Heart left ventricle (tissue), 16 donors: ENCODE measurements around the gene ATL2. TPM values are rescaled to one million over a fixed set of nuclear protein-coding genes. Genes with fewer than 3 reads are reported as not detected.

Experiments used
- ATAC-seq, 4 donors: fragments of 200-7000 bp; cut with Tn5 transposase; one replicate each; pipeline ENCODE4 v1.9.1; 2020 to 2022; ENCODE audit warnings: moderate library complexity in 4 of 4, mild to moderate bottlenecking in 3 of 4, moderate number of reproducible peaks in 1 of 4
- DNase-seq, 5 donors: peaks; one replicate each; pipeline ENCODE4 v3.0.0-alpha.2; 2020
- H3K27ac ChIP-seq, 12 donors: fragments of 200-600 bp; sonication (generic) in 4 of 12; one replicate each; pipeline versions ENCODE4 v1.5.0 to v1.8.0; 2016 to 2022; ENCODE audit warnings: mild to moderate bottlenecking in 2 of 12
- H3K27me3 ChIP-seq, 9 donors: fragments of 200-600 bp; sonication (generic) in 2 of 9; one replicate each; pipeline versions ENCODE4 v1.5.1 to v1.8.0; 2016 to 2022; ENCODE audit warnings: mild to moderate bottlenecking in 3 of 9
- H3K36me3 ChIP-seq, 9 donors: fragments of 200-600 bp; sonication (generic) in 2 of 9; one replicate each; pipeline versions ENCODE4 v1.5.0 to v1.8.0; 2018 to 2022; ENCODE audit warnings: mild to moderate bottlenecking in 2 of 9
- H3K4me1 ChIP-seq, 12 donors: fragments of 200-600 bp; sonication (generic) in 4 of 12; one replicate each; pipeline versions ENCODE4 v1.5.0 to v1.8.0; 2016 to 2022; ENCODE audit warnings: mild to moderate bottlenecking in 3 of 12
- H3K4me3 ChIP-seq, 12 donors: fragments of 200-600 bp; sonication (generic) in 4 of 12; one replicate each; pipeline versions ENCODE4 v1.5.0 to v1.8.0; 2017 to 2022; ENCODE audit warnings: mild to moderate bottlenecking in 9 of 12, moderate library complexity in 4 of 12
- H3K9me3 ChIP-seq, 12 donors: fragments of 200-600 bp; sonication (generic) in 4 of 12; one replicate each; pipeline versions ENCODE4 v1.5.0 to v1.8.0; 2016 to 2022; ENCODE audit warnings: mild to moderate bottlenecking in 1 of 12
- POLR2A ChIP-seq, 2 donors: fragments of 450-650 bp; IDR thresholded peaks; one replicate each; pipeline ENCODE4 v1.6.1; 2017; ENCODE audit warnings: antibody characterized with exemption in 2 of 2, mild to moderate bottlenecking in 2 of 2, moderate library complexity in 2 of 2
- WGBS, 4 donors: extraction: QIAGEN DNeasy Blood & Tissue Kit in 2 of 4; methylation state at CpG; one replicate each; pipeline versions ENCODE4 v1.1.5 to v1.1.7; 2013 to 2018; 5-methylcytosine and 5-hydroxymethylcytosine counted together
- intact Hi-C, 10 donors: fragments of 100-400 bp; cut with DNase I; formaldehyde crosslinking; loops; one replicate each; pipeline versions ENCODE4 v1.11.1 to v1.14.2; 2022
- polyA plus RNA-seq, 2 donors: library from polyadenylated mRNA; stranded (reverse); fragments of 200-250 nt; gene quantifications; one replicate each; pipeline ENCODE4 v1.2.3, GENCODE V29; 2013
- total RNA-seq, 9 donors: library from RNA; depleted of rRNA in 2 of 9; stranded (reverse); fragments of >200 nt in 2 of 9; fragmentation: NEBNext Ultra II Directional in 3 of 9; extraction: Animal tissue kit (Norgen Biotek cat#: 25700) in 3 of 9; gene quantifications; one replicate each; pipeline versions ENCODE4 v1.1.0 to v1.2.4, GENCODE V29; 2016 to 2023
- TF ChIP-seq, protein P1 (sequence below), 12 donors: fragments of 200-600 bp; sonication (generic) in 4 of 12; IDR thresholded peaks; one replicate each; pipeline versions ENCODE4 v1.5.0 to v1.8.0; 2018 to 2022; ENCODE audit warnings: antibody characterized with exemption in 12 of 12, mild to moderate bottlenecking in 5 of 12
- donor health status: ischemic (EF 13 %, LVEDD 7.1; RV severe dilation, severe dysfunction).
- donor health status: healthy with polysubstance abuse.
- donor health status: DM: no; HTN: yes; CAD: no.
- donor health status: DM: no; HTN: no; CAD: no.
- donor health status: ischemic (EF 25% LVEDD 6.9; RV normal size, moderate dysfunction).
- donor health status: ischemic (EF 25% LVEDD 5.7; RV mildly dilated, moderate dysfunction).
- donor health status: healthy.
- donor health status: DM: yes; HTN: yes; CAD: no.
- donor health status: ischemic (EF 35%, LVEDD 5.7; RV mildly dilated, moderate dysfunction).
- donor health status: nonischemic (EF 11% LVEDD 7.7; RV severe dilation, severe dysfunction).
- donor health status: DM: yes; HTN: yes; CAD: no.
- donor health status: PGD.
- donor health status: ischemic (EF 29% LVEDD 5.4; RV normal size, mild dysfunction).
- donor health status: nonischemic (EF 23%, LVEDD 6.1; RV moderate dilation, normal function).

Gene ATL2
- total and polyA plus RNA-seq, 11 donors: 8.7 to 41.9 (median 30.4) TPM

DNA sequence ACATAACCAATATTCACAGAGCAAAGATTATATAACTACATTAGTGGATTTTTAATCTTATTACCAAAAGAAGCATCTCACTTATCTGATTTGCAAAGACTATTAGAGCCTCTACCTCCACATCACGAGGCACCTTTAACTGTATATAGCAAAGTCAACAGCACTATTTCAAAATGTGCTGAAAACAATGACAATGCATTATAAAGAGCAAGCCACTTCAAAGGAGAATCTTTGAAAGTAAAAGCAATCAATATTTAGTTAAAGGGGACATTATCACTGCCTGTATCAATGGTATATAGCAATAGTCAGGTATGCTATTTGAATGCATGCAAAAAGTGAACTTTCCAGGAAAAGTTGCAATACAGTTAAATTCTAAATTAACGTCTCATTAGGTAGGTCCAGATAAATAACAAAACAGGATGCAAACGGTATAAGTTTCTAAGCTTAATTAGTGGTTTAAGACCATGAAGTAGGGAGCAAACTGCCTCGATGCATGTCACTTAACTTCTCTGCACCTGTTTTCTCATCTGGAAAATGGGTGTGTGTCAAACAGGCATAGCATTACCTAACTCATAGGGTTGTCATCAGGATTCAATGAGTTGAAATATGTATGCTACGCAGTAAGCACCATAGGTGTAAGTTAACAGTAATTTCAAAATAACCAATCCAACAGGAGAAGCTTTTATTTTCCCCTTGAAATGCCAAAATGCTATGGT is 31.6 kb downstream of the ATL2 start:
- H3K27ac ChIP-seq: no peak overlapping the region
- peaks cover 0 to 6% (median 0%) of the 10 kb centered on the region in 12 donors for H3K4me1 ChIP-seq
- intact Hi-C loops: no loop called here
- WGBS, 4 donors: 91 to 94% (median 93%) methylated on average over 5 of the region's 5 CpGs
- H3K27me3 ChIP-seq: no peaks in the 10 kb centered on the region
- H3K4me3 ChIP-seq: no peak overlapping the region
- TF ChIP-seq, protein P1, sequence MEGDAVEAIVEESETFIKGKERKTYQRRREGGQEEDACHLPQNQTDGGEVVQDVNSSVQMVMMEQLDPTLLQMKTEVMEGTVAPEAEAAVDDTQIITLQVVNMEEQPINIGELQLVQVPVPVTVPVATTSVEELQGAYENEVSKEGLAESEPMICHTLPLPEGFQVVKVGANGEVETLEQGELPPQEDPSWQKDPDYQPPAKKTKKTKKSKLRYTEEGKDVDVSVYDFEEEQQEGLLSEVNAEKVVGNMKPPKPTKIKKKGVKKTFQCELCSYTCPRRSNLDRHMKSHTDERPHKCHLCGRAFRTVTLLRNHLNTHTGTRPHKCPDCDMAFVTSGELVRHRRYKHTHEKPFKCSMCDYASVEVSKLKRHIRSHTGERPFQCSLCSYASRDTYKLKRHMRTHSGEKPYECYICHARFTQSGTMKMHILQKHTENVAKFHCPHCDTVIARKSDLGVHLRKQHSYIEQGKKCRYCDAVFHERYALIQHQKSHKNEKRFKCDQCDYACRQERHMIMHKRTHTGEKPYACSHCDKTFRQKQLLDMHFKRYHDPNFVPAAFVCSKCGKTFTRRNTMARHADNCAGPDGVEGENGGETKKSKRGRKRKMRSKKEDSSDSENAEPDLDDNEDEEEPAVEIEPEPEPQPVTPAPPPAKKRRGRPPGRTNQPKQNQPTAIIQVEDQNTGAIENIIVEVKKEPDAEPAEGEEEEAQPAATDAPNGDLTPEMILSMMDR (IDR thresholded peaks at IDR 0.05): no peak
- no peak for TF ChIP-seq POLR2A (IDR thresholded peaks at IDR 0.05)
- peaks cover 3 to 36% (median 29%) of the 10 kb centered on the region in 9 donors for H3K36me3 ChIP-seq
- no peak for DNase-seq
- peaks cover 0 to 5% (median 0%) of the 10 kb centered on the region in 12 donors for H3K9me3 ChIP-seq
- no peak for ATAC-seq

DNA sequence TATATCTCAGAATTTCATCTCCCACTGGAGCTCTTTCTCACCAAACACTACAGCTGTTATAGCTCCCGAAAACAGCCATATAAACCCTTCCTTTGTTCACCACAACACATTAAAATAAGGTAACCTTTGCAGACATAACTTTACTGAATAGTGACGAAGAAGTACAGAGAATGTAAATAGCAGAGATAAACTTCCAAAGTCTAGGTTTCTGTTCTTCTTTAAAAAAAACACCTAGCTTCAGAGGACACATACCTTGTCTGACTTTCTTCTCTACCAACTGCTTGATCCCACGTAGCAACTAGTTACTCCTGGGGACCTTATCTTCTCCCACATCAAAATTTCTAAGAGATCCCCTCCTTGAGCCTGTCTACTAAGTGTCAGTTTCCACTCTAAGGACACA is 32.3 kb downstream of the ATL2 start:
- Histone ChIP-seq H3K4me3 (no peak overlapping the region), H3K36me3 (peaks cover 3 to 37% (median 34%) of the 10 kb centered on the region in 9 donors), H3K4me1 (peaks cover 0 to 6% (median 0%) of the 10 kb centered on the region in 12 donors), H3K27ac (no peak overlapping the region), H3K9me3 (peaks cover 0 to 5% (median 0%) of the 10 kb centered on the region in 12 donors), H3K27me3 (no peaks in the 10 kb centered on the region)
- TF ChIP-seq, protein P1 (IDR thresholded peaks at IDR 0.05): no peak
- no peak for TF ChIP-seq POLR2A (IDR thresholded peaks at IDR 0.05)
- ATAC-seq: no peak
- WGBS, 4 donors: 89 to 93% (median 91%) methylated on average over 3 of the region's 3 CpGs
- no peak for DNase-seq
- intact Hi-C loops: no loop called here

DNA sequence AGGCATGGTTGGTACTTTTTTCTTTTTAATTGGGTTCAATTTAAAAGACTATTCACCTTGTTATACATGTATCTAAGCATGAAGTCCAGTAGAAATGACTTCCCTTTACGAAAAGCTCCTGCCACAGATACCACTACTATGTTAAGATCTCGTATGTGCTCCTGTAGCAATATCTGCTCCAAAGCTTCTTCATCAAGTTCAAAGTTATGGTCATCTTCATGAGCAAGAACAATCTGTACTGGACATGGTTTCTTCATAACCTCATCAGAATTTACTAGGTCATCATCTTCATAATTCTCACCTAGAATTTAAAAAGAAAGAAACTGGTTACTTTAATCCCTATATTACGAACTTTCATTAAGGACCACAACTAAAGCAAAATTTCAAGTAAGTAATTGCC is 33.9 kb downstream of the ATL2 start:
- peaks cover 0 to 6% (median 0%) of the 10 kb centered on the region in 12 donors for H3K4me1 ChIP-seq
- peaks cover 0 to 5% (median 0%) of the 10 kb centered on the region in 12 donors for H3K9me3 ChIP-seq
- no peaks in the 10 kb centered on the region for H3K27me3 ChIP-seq
- ATAC-seq: no peak
- H3K36me3 ChIP-seq: peaks cover 3 to 53% (median 34%) of the 10 kb centered on the region in 9 donors
- 96 to 99% (median 98%) methylated on average over 3 of the region's 3 CpGs for WGBS, 4 donors
- TF ChIP-seq, protein P1 (IDR thresholded peaks at IDR 0.05): no peak
- no peak for TF ChIP-seq POLR2A (IDR thresholded peaks at IDR 0.05)
- intact Hi-C loops: no loop called here
- no peak for DNase-seq
- no peak overlapping the region for H3K27ac ChIP-seq
- H3K4me3 ChIP-seq: no peak overlapping the region

DNA sequence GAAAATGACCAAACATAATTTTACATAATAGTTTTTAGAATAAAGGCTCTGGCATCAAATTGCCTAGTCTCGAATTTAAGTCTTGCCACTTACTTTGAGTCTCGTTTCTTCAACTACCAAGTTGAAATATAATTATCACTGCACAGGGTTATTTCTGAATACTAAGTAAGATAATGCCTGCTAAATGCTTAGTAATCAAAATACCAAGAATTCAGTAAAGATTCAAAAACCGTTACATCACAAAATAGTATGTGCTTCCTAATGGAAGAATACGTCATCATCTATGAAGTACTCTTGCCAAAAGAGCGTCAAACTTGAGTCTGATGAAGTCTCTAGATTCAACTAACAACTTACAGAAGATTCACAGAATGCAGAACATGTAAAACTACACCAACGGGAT is 40.5 kb downstream of the ATL2 start:
- Histone ChIP-seq H3K4me3 (no peak overlapping the region), H3K4me1 (no peaks in the 10 kb centered on the region), H3K36me3 (peaks cover under 1 to 74% (median 34%) of the 10 kb centered on the region in 9 donors), H3K9me3 (peaks cover 0 to 6% (median 0%) of the 10 kb centered on the region in 12 donors), H3K27me3 (no peaks in the 10 kb centered on the region), H3K27ac (no peak overlapping the region)
- ATAC-seq: no peak
- WGBS, 4 donors: 91 to 95% (median 94%) methylated on average over 6 of the region's 6 CpGs
- intact Hi-C loops: loop anchor here in 1 of 10 donors (5.0 kb wide), 1 partner anchor 126 kb away; no protein-coding TSS in a partner anchor
- no peak for DNase-seq
- TF ChIP-seq, protein P1 (IDR thresholded peaks at IDR 0.05): no peak
- TF ChIP-seq POLR2A (IDR thresholded peaks at IDR 0.05): no peak
